K562 (cell line): Measurements from ENCODE around the gene DAZAP1. TPM values are rescaled to one million over a fixed set of nuclear protein-coding genes. Genes with fewer than 3 reads are reported as not detected.

Experiments used
- CBX1 ChIP-seq: sonication (generic); IDR thresholded peaks from 2 replicates; pipeline ENCODE4 v1.6.1; 2016; ENCODE audit warnings: antibody characterized with exemption, low read depth, mild to moderate bottlenecking
- CBX2 ChIP-seq: fragments of 200-600 bp; sonication (generic); IDR thresholded peaks from one replicate; pipeline ENCODE4 v1.6.1; 2012; ENCODE audit warnings: mild to moderate bottlenecking, low read length, inconsistent platforms; ENCODE audit not compliant: insufficient read depth, poor library complexity, severe bottlenecking
- CTBP1 ChIP-seq: fragments of 450-650 bp; IDR thresholded peaks from 2 replicates; pipeline ENCODE4 v1.6.1; 2016; ENCODE audit warnings: borderline replicate concordance
- ELF1 ChIP-seq: fragments of 200-800 bp; sonication (Bioruptor generic); IDR thresholded peaks from 2 replicates; pipeline ENCODE4 v1.6.1; 2016; ENCODE audit warnings: missing genetic modification characterization, missing compliant biosample characterization
- KLF1 ChIP-seq: fragments of 450-650 bp; IDR thresholded peaks from 2 replicates; pipeline ENCODE4 v1.6.1; 2016; ENCODE audit warnings: missing genetic modification characterization, missing compliant biosample characterization
- L3MBTL2 ChIP-seq: fragments of 450-650 bp; IDR thresholded peaks from 2 replicates; pipeline ENCODE4 v1.6.1; 2016; ENCODE audit warnings: mild to moderate bottlenecking, moderate library complexity
- MAFK ChIP-seq: IDR thresholded peaks from 2 replicates; pipeline ENCODE4 v1.6.1; 2011; ENCODE audit warnings: low read length, improper control_type of control experiment
- MCM7 ChIP-seq, 2 experiments: fragments of 450-650 bp; IDR thresholded peaks; 2 replicates each; pipeline ENCODE4 v1.6.1; 2016 to 2018
- POLR3A ChIP-seq: IDR thresholded peaks from 2 replicates; pipeline ENCODE4 v1.6.1; 2011; ENCODE audit warnings: borderline replicate concordance, mild to moderate bottlenecking, moderate library complexity; ENCODE audit not compliant: insufficient read length, insufficient read depth; ENCODE audit errors: extremely low read depth
- PTBP1 ChIP-seq: fragments of 200-400 bp; formaldehyde crosslinking; IDR thresholded peaks from 2 replicates; pipeline ENCODE4 v1.6.1; 2017; ENCODE audit warnings: low read depth, low read length
- RBM14 ChIP-seq: fragments of 200-400 bp; formaldehyde crosslinking; IDR thresholded peaks from 2 replicates; pipeline ENCODE4 v1.6.1; 2018; ENCODE audit warnings: low read depth, mild to moderate bottlenecking, low read length, moderate library complexity, borderline replicate concordance; ENCODE audit not compliant: insufficient read depth
- TAF9B ChIP-seq: fragments of 450-650 bp; IDR thresholded peaks from 2 replicates; pipeline ENCODE4 v1.6.1; 2018; ENCODE audit warnings: mild to moderate bottlenecking; ENCODE audit not compliant: partially characterized antibody
- ZNF184 ChIP-seq: sonication (generic); formaldehyde crosslinking; IDR thresholded peaks from 2 replicates; pipeline ENCODE4 v1.5.0; 2020; ENCODE audit warnings: missing genetic modification reagents
- ZNF217 ChIP-seq: sonication (generic); formaldehyde crosslinking; IDR thresholded peaks from 2 replicates; pipeline ENCODE4 v1.8.0; 2022; ENCODE audit warnings: mild to moderate bottlenecking, missing genetic modification reagents
- ZNF778 ChIP-seq: fragments of 450-650 bp; formaldehyde crosslinking; IDR thresholded peaks from 2 replicates; pipeline ENCODE4 v1.4.0; 2020; ENCODE audit warnings: mild to moderate bottlenecking, moderate library complexity
- polyA plus RNA-seq, 8 experiments: library from polyadenylated mRNA; depleted of rRNA in 4 of 8; stranded (reverse) in 5 of 8; unstranded in 3 of 8; fragments of >200 nt; fragmentation: Nextera tagmentation in 2 of 8; fragmentation: Illumina TruSeq in 1 of 8; extraction: Ambion mirVana in 2 of 8; extraction: Trizol in 1 of 8; gene quantifications; 2 replicates each; pipeline versions ENCODE4 v1.2.1 to v1.2.3, GENCODE V29; 2011 to 2014; ENCODE audit warnings: inconsistent platforms in 1 of 8, missing spikeins in 1 of 8
- total RNA-seq, 7 experiments: library from RNA; depleted of rRNA in 6 of 7; stranded (reverse); fragments of >200 nt in 6 of 7; fragmentation: Illumina TruSeq in 2 of 7; extraction: Trizol in 2 of 7; gene quantifications; 2 replicates each; pipeline versions ENCODE4 v1.2.1 to v1.2.3, GENCODE V29; 2011 to 2021; ENCODE audit warnings: low replicate concordance in 1 of 7
- TF ChIP-seq, protein P1 (sequence below): sonication (generic); formaldehyde crosslinking; IDR thresholded peaks from 2 replicates; pipeline ENCODE4 v1.8.1; 2023; ENCODE audit warnings: missing genetic modification reagents, mild to moderate bottlenecking, borderline replicate concordance
- TF ChIP-seq, protein P2 (sequence below): sonication (generic); formaldehyde crosslinking; IDR thresholded peaks from 2 replicates; pipeline ENCODE4 v1.8.0; 2023; ENCODE audit warnings: mild to moderate bottlenecking, missing genetic modification reagents
- TF ChIP-seq, protein P3 (sequence below): sonication (generic); IDR thresholded peaks from 2 replicates; pipeline ENCODE4 v1.6.1; 2016

DAZAP1 gene
- total and polyA plus RNA-seq, 9 of the 15 experiments (the other 6 are each of a cell fraction or from before 2014, with no cell fraction given), result 10.8 to 289 (median 142) TPM

DNA sequence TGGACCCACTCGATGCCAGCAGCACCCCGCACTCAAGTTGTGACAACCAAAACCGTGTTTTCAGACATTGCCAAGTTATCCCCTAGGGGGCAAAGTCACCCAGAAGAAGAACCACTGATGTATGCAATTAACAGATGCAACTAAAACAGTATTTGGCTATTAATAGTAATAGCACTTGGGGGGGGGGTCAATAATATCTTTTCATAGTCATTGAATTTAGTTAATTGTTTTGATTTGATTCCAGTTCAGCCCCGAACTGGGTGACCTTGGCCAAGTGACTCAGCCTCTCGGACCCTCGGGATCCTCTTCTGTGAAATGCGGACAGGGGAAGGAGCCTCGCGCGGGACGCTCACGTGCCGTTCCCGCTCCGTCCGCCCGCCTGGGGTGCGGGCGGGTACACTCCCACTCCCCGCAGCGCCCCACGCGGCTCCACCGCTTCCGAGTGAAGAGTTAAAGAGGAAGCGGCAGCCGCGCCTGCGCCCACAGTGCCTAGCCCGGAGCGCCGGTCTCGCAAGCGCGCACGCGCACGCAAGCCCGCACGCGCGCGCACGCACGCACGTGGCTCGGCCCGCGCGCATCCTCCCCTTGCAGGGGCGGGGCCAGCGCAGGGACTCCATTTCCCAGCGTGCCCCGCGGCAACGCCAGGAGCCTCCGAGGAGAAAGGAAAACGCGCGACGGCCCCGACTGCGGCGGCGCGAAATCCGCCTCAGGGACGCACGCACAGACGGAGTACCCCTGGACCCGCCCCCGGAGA is 435 bp upstream of the DAZAP1 start (continued):
- peak; percentile 48; the same call in 1 of the 2 replicates for TF ChIP-seq KLF1 (tag)
- TF ChIP-seq MCM7 (IDR thresholded peaks at IDR 0.05), result no peak
- TF ChIP-seq TAF9B, result no peak
- no peak for TF ChIP-seq PTBP1
- peak; percentile 99 for TF ChIP-seq L3MBTL2
- TF ChIP-seq ZNF778 (CRISPR knock-in tag), result no peak
- 0 out of 2 replicates have a peak, but pooled peaks have one; percentile 45 for TF ChIP-seq RBM14
- TF ChIP-seq, protein P1, sequence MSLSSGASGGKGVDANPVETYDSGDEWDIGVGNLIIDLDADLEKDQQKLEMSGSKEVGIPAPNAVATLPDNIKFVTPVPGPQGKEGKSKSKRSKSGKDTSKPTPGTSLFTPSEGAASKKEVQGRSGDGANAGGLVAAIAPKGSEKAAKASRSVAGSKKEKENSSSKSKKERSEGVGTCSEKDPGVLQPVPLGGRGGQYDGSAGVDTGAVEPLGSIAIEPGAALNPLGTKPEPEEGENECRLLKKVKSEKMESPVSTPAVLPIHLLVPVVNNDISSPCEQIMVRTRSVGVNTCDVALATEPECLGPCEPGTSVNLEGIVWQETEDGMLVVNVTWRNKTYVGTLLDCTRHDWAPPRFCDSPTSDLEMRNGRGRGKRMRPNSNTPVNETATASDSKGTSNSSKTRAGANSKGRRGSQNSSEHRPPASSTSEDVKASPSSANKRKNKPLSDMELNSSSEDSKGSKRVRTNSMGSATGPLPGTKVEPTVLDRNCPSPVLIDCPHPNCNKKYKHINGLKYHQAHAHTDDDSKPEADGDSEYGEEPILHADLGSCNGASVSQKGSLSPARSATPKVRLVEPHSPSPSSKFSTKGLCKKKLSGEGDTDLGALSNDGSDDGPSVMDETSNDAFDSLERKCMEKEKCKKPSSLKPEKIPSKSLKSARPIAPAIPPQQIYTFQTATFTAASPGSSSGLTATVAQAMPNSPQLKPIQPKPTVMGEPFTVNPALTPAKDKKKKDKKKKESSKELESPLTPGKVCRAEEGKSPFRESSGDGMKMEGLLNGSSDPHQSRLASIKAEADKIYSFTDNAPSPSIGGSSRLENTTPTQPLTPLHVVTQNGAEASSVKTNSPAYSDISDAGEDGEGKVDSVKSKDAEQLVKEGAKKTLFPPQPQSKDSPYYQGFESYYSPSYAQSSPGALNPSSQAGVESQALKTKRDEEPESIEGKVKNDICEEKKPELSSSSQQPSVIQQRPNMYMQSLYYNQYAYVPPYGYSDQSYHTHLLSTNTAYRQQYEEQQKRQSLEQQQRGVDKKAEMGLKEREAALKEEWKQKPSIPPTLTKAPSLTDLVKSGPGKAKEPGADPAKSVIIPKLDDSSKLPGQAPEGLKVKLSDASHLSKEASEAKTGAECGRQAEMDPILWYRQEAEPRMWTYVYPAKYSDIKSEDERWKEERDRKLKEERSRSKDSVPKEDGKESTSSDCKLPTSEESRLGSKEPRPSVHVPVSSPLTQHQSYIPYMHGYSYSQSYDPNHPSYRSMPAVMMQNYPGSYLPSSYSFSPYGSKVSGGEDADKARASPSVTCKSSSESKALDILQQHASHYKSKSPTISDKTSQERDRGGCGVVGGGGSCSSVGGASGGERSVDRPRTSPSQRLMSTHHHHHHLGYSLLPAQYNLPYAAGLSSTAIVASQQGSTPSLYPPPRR (CRISPR knock-in tag), result no peak
- TF ChIP-seq ELF1 (tag), result peak; percentile 81; the same call in 1 of the 2 replicates
- TF ChIP-seq MAFK, result no peak
- TF ChIP-seq POLR3A, result no peak
- TF ChIP-seq ZNF184 (CRISPR knock-in tag), result no peak
- no peak for TF ChIP-seq ZNF217
- TF ChIP-seq, protein P2, sequence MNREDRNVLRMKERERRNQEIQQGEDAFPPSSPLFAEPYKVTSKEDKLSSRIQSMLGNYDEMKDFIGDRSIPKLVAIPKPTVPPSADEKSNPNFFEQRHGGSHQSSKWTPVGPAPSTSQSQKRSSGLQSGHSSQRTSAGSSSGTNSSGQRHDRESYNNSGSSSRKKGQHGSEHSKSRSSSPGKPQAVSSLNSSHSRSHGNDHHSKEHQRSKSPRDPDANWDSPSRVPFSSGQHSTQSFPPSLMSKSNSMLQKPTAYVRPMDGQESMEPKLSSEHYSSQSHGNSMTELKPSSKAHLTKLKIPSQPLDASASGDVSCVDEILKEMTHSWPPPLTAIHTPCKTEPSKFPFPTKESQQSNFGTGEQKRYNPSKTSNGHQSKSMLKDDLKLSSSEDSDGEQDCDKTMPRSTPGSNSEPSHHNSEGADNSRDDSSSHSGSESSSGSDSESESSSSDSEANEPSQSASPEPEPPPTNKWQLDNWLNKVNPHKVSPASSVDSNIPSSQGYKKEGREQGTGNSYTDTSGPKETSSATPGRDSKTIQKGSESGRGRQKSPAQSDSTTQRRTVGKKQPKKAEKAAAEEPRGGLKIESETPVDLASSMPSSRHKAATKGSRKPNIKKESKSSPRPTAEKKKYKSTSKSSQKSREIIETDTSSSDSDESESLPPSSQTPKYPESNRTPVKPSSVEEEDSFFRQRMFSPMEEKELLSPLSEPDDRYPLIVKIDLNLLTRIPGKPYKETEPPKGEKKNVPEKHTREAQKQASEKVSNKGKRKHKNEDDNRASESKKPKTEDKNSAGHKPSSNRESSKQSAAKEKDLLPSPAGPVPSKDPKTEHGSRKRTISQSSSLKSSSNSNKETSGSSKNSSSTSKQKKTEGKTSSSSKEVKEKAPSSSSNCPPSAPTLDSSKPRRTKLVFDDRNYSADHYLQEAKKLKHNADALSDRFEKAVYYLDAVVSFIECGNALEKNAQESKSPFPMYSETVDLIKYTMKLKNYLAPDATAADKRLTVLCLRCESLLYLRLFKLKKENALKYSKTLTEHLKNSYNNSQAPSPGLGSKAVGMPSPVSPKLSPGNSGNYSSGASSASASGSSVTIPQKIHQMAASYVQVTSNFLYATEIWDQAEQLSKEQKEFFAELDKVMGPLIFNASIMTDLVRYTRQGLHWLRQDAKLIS (CRISPR knock-in tag), result no peak; the same call in 1 of the 2 replicates
- TF ChIP-seq CBX2, result no peak
- peak; percentile 68; the same call in 1 of the 2 replicates for TF ChIP-seq CBX1
- TF ChIP-seq, protein P3, sequence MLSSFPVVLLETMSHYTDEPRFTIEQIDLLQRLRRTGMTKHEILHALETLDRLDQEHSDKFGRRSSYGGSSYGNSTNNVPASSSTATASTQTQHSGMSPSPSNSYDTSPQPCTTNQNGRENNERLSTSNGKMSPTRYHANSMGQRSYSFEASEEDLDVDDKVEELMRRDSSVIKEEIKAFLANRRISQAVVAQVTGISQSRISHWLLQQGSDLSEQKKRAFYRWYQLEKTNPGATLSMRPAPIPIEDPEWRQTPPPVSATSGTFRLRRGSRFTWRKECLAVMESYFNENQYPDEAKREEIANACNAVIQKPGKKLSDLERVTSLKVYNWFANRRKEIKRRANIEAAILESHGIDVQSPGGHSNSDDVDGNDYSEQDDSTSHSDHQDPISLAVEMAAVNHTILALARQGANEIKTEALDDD, result no peak
- TF ChIP-seq CTBP1, result peak; percentile 98
